Liver (tissue), 9 donors: ENCODE data around the gene TAGLN2. TPM values are rescaled to one million over a fixed set of nuclear protein-coding genes. Genes with fewer than 3 reads are reported as not detected.

Experiments
- DNase-seq: peaks from one replicate; pipeline ENCODE4 v3.0.0-alpha.2; 2017; ENCODE audit warnings: low spot score
- H3K27ac ChIP-seq, 2 donors: one replicate each; pipeline ENCODE4 v1.7.0; 2013; ENCODE audit warnings: inconsistent platforms in 2 of 2, low read length in 2 of 2, control low read depth in 1 of 2, low read depth in 1 of 2, mild to moderate bottlenecking in 1 of 2
- H3K27me3 ChIP-seq, 4 donors: one replicate each; pipeline versions ENCODE4 v1.6.1 to v1.7.0; 2013; ENCODE audit warnings: low read length in 3 of 4, inconsistent platforms in 1 of 4, mild to moderate bottlenecking in 1 of 4, moderate library complexity in 1 of 4; ENCODE audit not compliant: control insufficient read depth in 4 of 4, insufficient read depth in 4 of 4
- H3K36me3 ChIP-seq, 4 donors: one replicate each; pipeline versions ENCODE4 v1.6.1 to v1.7.0; 2013; ENCODE audit warnings: low read length in 3 of 4, mild to moderate bottlenecking in 3 of 4, low read depth in 1 of 4, moderate library complexity in 1 of 4; ENCODE audit not compliant: control insufficient read depth in 4 of 4, insufficient read depth in 3 of 4
- H3K4me1 ChIP-seq, 4 donors: one replicate each; pipeline versions ENCODE4 v1.6.1 to v1.7.0; 2013; ENCODE audit warnings: low read length in 3 of 4, mild to moderate bottlenecking in 3 of 4, moderate library complexity in 1 of 4; ENCODE audit not compliant: control insufficient read depth in 4 of 4, insufficient read depth in 4 of 4
- H3K4me3 ChIP-seq, 3 donors: one replicate each; pipeline versions ENCODE4 v1.6.1 to v1.7.0; 2013; ENCODE audit warnings: low read length in 3 of 3, control low read depth in 1 of 3, low read depth in 1 of 3, mild to moderate bottlenecking in 1 of 3
- H3K9ac ChIP-seq, 2 donors: one replicate each; pipeline ENCODE4 v1.7.0; 2013; ENCODE audit warnings: low read length in 2 of 2, mild to moderate bottlenecking in 2 of 2, moderate library complexity in 2 of 2, control low read depth in 1 of 2, low read depth in 1 of 2
- H3K9me3 ChIP-seq, 4 donors: one replicate each; pipeline versions ENCODE4 v1.6.1 to v1.7.0; 2013; ENCODE audit warnings: low read length in 3 of 4; ENCODE audit not compliant: control insufficient read depth in 4 of 4
- EGR1 ChIP-seq, 2 donors: IDR thresholded peaks; 2 replicates each; pipeline ENCODE4 v1.6.1; 2016 to 2018; ENCODE audit warnings: antibody characterized with exemption in 2 of 2, low read depth in 2 of 2
- FOXA1 ChIP-seq: IDR thresholded peaks from 2 replicates; pipeline ENCODE4 v1.6.1; 2016; ENCODE audit warnings: antibody characterized with exemption
- FOXA2 ChIP-seq: IDR thresholded peaks from 2 replicates; pipeline ENCODE4 v1.6.1; 2016; ENCODE audit warnings: antibody characterized with exemption
- GABPA ChIP-seq, 2 donors: IDR thresholded peaks in 1 of 2; conservative IDR thresholded peaks in 1 of 2; 2 replicates each; pipeline ENCODE4 v1.6.1; 2016; ENCODE audit warnings: antibody characterized with exemption in 2 of 2, mild to moderate bottlenecking in 1 of 2, moderate library complexity in 1 of 2
- HNF4A ChIP-seq, 2 donors: conservative IDR thresholded peaks; 2 replicates each; pipeline ENCODE4 v1.6.1; 2016; ENCODE audit warnings: antibody characterized with exemption in 2 of 2, mild to moderate bottlenecking in 2 of 2
- HNF4G ChIP-seq: IDR thresholded peaks from 2 replicates; pipeline ENCODE4 v1.6.1; 2016; ENCODE audit warnings: antibody characterized with exemption
- JUND ChIP-seq, 2 donors: IDR thresholded peaks; 2 replicates each; pipeline ENCODE4 v1.6.1; 2016; ENCODE audit warnings: antibody characterized with exemption in 2 of 2
- NR2F2 ChIP-seq: IDR thresholded peaks from 2 replicates; pipeline ENCODE4 v1.6.1; 2016; ENCODE audit warnings: antibody characterized with exemption
- RAD21 ChIP-seq, 2 donors: IDR thresholded peaks; 2 replicates each; pipeline ENCODE4 v1.6.1; 2016; ENCODE audit warnings: antibody characterized with exemption in 2 of 2, mild to moderate bottlenecking in 2 of 2
- RXRA ChIP-seq, 2 donors: IDR thresholded peaks; 2 replicates each; pipeline ENCODE4 v1.6.1; 2017 to 2018; ENCODE audit warnings: antibody characterized with exemption in 2 of 2, mild to moderate bottlenecking in 1 of 2
- SP1 ChIP-seq: IDR thresholded peaks from 2 replicates; pipeline ENCODE4 v1.6.1; 2018; ENCODE audit warnings: antibody characterized with exemption, mild to moderate bottlenecking
- TAF1 ChIP-seq: conservative IDR thresholded peaks from 2 replicates; pipeline ENCODE4 v1.6.1; 2016; ENCODE audit warnings: antibody characterized with exemption, mild to moderate bottlenecking
- YY1 ChIP-seq: IDR thresholded peaks from 2 replicates; pipeline ENCODE4 v1.6.1; 2016; ENCODE audit warnings: antibody characterized with exemption, mild to moderate bottlenecking
- WGBS: extraction: QIAGEN DNeasy Blood & Tissue Kit; methylation state at CpG from one replicate; pipeline ENCODE4 v1.1.7; 2013; 5-methylcytosine and 5-hydroxymethylcytosine counted together
- polyA plus RNA-seq, 2 donors: library from polyadenylated mRNA; stranded (reverse) in 1 of 2; unstranded in 1 of 2; fragments of 200-250 nt in 1 of 2; fragments of >200 nt in 1 of 2; fragmentation: Nextera tagmentation in 1 of 2; extraction: Ambion mirVana in 1 of 2; gene quantifications; one replicate each; pipeline versions ENCODE4 v1.2.1 to v1.2.3, GENCODE V29; 2013 to 2015
- total RNA-seq, 2 donors: library from RNA; depleted of rRNA; stranded (reverse); fragments of >200 nt; gene quantifications; one replicate each; pipeline ENCODE4 v1.2.3, GENCODE V29; 2014
- TF ChIP-seq, protein P1 (sequence below): IDR thresholded peaks from 2 replicates; pipeline ENCODE4 v1.6.1; 2016; ENCODE audit warnings: antibody characterized with exemption
- TF ChIP-seq, protein P2 (sequence below): fragments of 150-350 bp; IDR thresholded peaks from 2 replicates; pipeline ENCODE4 v1.5.1; 2017; ENCODE audit warnings: improper control_type of control experiment, low read depth, low read length; ENCODE audit not compliant: missing input control
- TF ChIP-seq, protein P3 (sequence below): IDR thresholded peaks from 2 replicates; pipeline ENCODE4 v1.6.1; 2016; ENCODE audit warnings: antibody characterized with exemption
- TF ChIP-seq, protein P4 (sequence below): IDR thresholded peaks from 2 replicates; pipeline ENCODE4 v1.6.1; 2016; ENCODE audit warnings: antibody characterized with exemption, mild to moderate bottlenecking
- donor health status: healthy.
- donor health status: healthy.
- donor health status: healthy.
- donor health status: healthy.
- donor health status: healthy.

TAGLN2 gene
- total and polyA plus RNA-seq, 4 donors: 46.4 to 113 (median 79.8) TPM

DNA sequence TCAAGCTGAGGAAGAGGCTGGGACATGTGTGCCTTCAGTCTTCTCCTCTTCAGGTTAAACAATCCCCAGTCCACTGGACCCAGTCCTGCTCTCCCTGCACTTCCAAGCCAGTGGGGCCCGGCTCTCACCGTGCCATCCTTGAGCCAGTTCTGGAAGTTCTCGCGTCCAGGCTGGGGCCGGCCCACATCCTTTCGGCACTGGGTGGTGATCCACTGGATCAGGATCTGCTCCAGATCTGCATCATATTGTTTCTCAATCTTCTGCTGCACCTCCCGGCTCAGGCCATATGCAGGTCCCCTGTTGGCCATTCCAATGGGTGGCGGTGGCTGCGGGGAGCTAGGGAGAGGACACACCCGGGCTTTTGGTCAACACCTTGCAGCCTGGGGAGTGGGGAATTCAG lies 5.1 kb downstream of the TAGLN2 start:
- H3K27me3 ChIP-seq: no peaks in the 10 kb centered on the region
- H3K9ac ChIP-seq: no peak overlapping the region
- H3K4me1 ChIP-seq: peaks cover 12 to 30% (median 23%) of the 10 kb centered on the region in 4 donors
- WGBS: 95% methylated on average over 10 of the region's 10 CpGs
- no peak for DNase-seq
- no peak overlapping the region for H3K4me3 ChIP-seq
- no peak overlapping the region for H3K27ac ChIP-seq
- TF ChIP-seq NR2F2 (no peak), RXRA (IDR thresholded peaks at IDR 0.05) (no peak), EGR1 (IDR thresholded peaks at IDR 0.05; ENCODE audit: low read depth in 2 of 2) (no peak), RAD21 (IDR thresholded peaks at IDR 0.05) (no peak), HNF4G (no peak), TAF1 (no peak), FOXA1 (no peak), FOXA2 (no peak), HNF4A (conservative IDR thresholded peaks at IDR 0.05) (no peak), SP1 (no peak), YY1 (no peak), JUND (IDR thresholded peaks at IDR 0.05) (no peak), GABPA (IDR thresholded peaks at IDR 0.05 in 1 of 2, conservative IDR thresholded peaks at IDR 0.05 in 1 of 2) (no peak)
- TF ChIP-seq, protein P1, sequence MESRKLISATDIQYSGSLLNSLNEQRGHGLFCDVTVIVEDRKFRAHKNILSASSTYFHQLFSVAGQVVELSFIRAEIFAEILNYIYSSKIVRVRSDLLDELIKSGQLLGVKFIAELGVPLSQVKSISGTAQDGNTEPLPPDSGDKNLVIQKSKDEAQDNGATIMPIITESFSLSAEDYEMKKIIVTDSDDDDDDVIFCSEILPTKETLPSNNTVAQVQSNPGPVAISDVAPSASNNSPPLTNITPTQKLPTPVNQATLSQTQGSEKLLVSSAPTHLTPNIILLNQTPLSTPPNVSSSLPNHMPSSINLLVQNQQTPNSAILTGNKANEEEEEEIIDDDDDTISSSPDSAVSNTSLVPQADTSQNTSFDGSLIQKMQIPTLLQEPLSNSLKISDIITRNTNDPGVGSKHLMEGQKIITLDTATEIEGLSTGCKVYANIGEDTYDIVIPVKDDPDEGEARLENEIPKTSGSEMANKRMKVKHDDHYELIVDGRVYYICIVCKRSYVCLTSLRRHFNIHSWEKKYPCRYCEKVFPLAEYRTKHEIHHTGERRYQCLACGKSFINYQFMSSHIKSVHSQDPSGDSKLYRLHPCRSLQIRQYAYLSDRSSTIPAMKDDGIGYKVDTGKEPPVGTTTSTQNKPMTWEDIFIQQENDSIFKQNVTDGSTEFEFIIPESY: no peak
- TF ChIP-seq, protein P2, sequence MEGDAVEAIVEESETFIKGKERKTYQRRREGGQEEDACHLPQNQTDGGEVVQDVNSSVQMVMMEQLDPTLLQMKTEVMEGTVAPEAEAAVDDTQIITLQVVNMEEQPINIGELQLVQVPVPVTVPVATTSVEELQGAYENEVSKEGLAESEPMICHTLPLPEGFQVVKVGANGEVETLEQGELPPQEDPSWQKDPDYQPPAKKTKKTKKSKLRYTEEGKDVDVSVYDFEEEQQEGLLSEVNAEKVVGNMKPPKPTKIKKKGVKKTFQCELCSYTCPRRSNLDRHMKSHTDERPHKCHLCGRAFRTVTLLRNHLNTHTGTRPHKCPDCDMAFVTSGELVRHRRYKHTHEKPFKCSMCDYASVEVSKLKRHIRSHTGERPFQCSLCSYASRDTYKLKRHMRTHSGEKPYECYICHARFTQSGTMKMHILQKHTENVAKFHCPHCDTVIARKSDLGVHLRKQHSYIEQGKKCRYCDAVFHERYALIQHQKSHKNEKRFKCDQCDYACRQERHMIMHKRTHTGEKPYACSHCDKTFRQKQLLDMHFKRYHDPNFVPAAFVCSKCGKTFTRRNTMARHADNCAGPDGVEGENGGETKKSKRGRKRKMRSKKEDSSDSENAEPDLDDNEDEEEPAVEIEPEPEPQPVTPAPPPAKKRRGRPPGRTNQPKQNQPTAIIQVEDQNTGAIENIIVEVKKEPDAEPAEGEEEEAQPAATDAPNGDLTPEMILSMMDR: no peak
- TF ChIP-seq, protein P3, sequence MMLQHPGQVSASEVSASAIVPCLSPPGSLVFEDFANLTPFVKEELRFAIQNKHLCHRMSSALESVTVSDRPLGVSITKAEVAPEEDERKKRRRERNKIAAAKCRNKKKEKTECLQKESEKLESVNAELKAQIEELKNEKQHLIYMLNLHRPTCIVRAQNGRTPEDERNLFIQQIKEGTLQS: no peak
- TF ChIP-seq, protein P4, sequence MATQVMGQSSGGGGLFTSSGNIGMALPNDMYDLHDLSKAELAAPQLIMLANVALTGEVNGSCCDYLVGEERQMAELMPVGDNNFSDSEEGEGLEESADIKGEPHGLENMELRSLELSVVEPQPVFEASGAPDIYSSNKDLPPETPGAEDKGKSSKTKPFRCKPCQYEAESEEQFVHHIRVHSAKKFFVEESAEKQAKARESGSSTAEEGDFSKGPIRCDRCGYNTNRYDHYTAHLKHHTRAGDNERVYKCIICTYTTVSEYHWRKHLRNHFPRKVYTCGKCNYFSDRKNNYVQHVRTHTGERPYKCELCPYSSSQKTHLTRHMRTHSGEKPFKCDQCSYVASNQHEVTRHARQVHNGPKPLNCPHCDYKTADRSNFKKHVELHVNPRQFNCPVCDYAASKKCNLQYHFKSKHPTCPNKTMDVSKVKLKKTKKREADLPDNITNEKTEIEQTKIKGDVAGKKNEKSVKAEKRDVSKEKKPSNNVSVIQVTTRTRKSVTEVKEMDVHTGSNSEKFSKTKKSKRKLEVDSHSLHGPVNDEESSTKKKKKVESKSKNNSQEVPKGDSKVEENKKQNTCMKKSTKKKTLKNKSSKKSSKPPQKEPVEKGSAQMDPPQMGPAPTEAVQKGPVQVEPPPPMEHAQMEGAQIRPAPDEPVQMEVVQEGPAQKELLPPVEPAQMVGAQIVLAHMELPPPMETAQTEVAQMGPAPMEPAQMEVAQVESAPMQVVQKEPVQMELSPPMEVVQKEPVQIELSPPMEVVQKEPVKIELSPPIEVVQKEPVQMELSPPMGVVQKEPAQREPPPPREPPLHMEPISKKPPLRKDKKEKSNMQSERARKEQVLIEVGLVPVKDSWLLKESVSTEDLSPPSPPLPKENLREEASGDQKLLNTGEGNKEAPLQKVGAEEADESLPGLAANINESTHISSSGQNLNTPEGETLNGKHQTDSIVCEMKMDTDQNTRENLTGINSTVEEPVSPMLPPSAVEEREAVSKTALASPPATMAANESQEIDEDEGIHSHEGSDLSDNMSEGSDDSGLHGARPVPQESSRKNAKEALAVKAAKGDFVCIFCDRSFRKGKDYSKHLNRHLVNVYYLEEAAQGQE: no peak
- H3K36me3 ChIP-seq: peaks cover 8 to 31% (median 23%) of the 10 kb centered on the region in 4 donors
- H3K9me3 ChIP-seq: no peaks in the 10 kb centered on the region
